GM18868 (cell line): ENCODE measurements around the gene CTPS1.

ENCODE experiments used
- ATAC-seq: cut with Tn5 transposase; IDR thresholded peaks from one replicate; pipeline ENCODE4 v1.9.1; 2021; ENCODE audit warnings: mild to moderate bottlenecking, moderate library complexity; ENCODE audit not compliant: unreplicated experiment

The CTPS1 gene

GRCh38 chr1:41021526-41022308, 42.2 kb downstream of the CTPS1 start, which contains the start of gene SLFNL1:
TSS of gene SLFNL1 (minus strand) at chr1:41021725. CDS start at chr1:41020660, 1,065 bp downstream.
- ATAC-seq = no peak

GRCh38 chr1:41022424-41022823, 42.9 kb downstream of the CTPS1 start:
- ATAC-seq = no peak

GRCh38 chr1:41023279-41023990, 43.9 kb downstream of the CTPS1 start:
- no peak for ATAC-seq

GRCh38 chr1:41024953-41025352, 45.5 kb downstream of the CTPS1 start:
- ATAC-seq = no peak

- no peak for ATAC-seq
These were observed 46.7 kb downstream of the CTPS1 start for GRCh38 chr1:41025979-41026819.

- no peak for ATAC-seq
These were observed 48.6 kb downstream of the CTPS1 start for GRCh38 chr1:41028034-41028642.

- no peak for ATAC-seq
These were observed 51.5 kb downstream of the CTPS1 start for GRCh38 chr1:41030872-41031616.

- ATAC-seq = no peak
These were observed 52.7 kb downstream of the CTPS1 start for GRCh38 chr1:41032147-41032546.

- no peak for ATAC-seq
These were observed 53.8 kb downstream of the CTPS1 start for GRCh38 chr1:41033272-41033671.

GRCh38 chr1:41037116-41037903, 57.8 kb downstream of the CTPS1 start:
- ATAC-seq = no peak

GRCh38 chr1:41038110-41038509, 58.6 kb downstream of the CTPS1 start:
- ATAC-seq = no peak

- ATAC-seq = no peak
These were observed 62.2 kb downstream of the CTPS1 start for GRCh38 chr1:41041614-41042270.

- ATAC-seq = no peak
These were observed 64.7 kb downstream of the CTPS1 start for GRCh38 chr1:41044187-41044586.

- no peak for ATAC-seq
These were observed 66.2 kb downstream of the CTPS1 start for GRCh38 chr1:41045740-41046139.

- no peak for ATAC-seq
These were observed 66.9 kb downstream of the CTPS1 start for GRCh38 chr1:41046347-41046775.

GRCh38 chr1:41048540-41048939, 69.0 kb downstream of the CTPS1 start:
- ATAC-seq = no peak

GRCh38 chr1:41051022-41051421, 71.5 kb downstream of the CTPS1 start:
- ATAC-seq = no peak

- ATAC-seq = no peak
These were observed 73.8 kb downstream of the CTPS1 start for GRCh38 chr1:41053316-41053715.

GRCh38 chr1:41056907-41057306, 77.4 kb downstream of the CTPS1 start:
- no peak for ATAC-seq
